Uterus (tissue), 2 donors: ENCODE results near the gene CAPN9.

Source experiments
- CTCF ChIP-seq, 4 experiments: fragments of 200-600 bp in 2 of 4; fragments of 450-650 bp in 2 of 4; sonication (generic) in 2 of 4; IDR thresholded peaks; one replicate each; pipeline ENCODE4 v1.5.1; 2016 to 2019; ENCODE audit warnings: antibody characterized with exemption in 4 of 4, mild to moderate bottlenecking in 2 of 4, moderate library complexity in 1 of 4
- POLR2A ChIP-seq, 2 donors: fragments of 450-650 bp; IDR thresholded peaks; one replicate each; pipeline ENCODE4 v1.6.1; 2016; ENCODE audit warnings: antibody characterized with exemption in 2 of 2, mild to moderate bottlenecking in 1 of 2, moderate library complexity in 1 of 2

GRCh38 chr1:230763927-230764591 is 16.9 kb downstream of the CAPN9 start:
- no peak for TF ChIP-seq CTCF (IDR thresholded peaks at IDR 0.05)
- no peak for TF ChIP-seq POLR2A (IDR thresholded peaks at IDR 0.05)
